ENCODE data around the gene ARHGAP10. TPM values are rescaled to one million over a fixed set of nuclear protein-coding genes. Genes with fewer than 3 reads are reported as not detected.

The ARHGAP10 gene
- total RNA-seq, 4 donors from 2014 or later = 7.0 to 52.8 (median 19.9) TPM

GRCh38 chr4:147944249-147944648, 212.4 kb downstream of the ARHGAP10 start:
- Histone ChIP-seq H3K36me3 (peaks cover 0 to 13% (median 0%) of the 10 kb centered on the region in 3 donors), H3K27ac (no peak overlapping the region), H3K4me1 (no peaks in the 10 kb centered on the region), H3K4me3 (no peak overlapping the region), H3K27me3 (no peaks in the 10 kb centered on the region), H3K9me3 (no peaks in the 10 kb centered on the region)
- DNase-seq = no peak
- TF ChIP-seq CTCF (IDR thresholded peaks at IDR 0.05) (no peak), POLR2A (IDR thresholded peaks at IDR 0.05) (no peak)

- Histone ChIP-seq H3K4me3 (no peak overlapping the region), H3K4me1 (no peaks in the 10 kb centered on the region), H3K9me3 (no peaks in the 10 kb centered on the region), H3K27ac (no peak overlapping the region), H3K36me3 (peaks cover 0 to 12% (median 0%) of the 10 kb centered on the region in 3 donors), H3K27me3 (no peaks in the 10 kb centered on the region)
- DNase-seq = no peak
- TF ChIP-seq POLR2A (IDR thresholded peaks at IDR 0.05) (no peak), CTCF (IDR thresholded peaks at IDR 0.05) (no peak)
Observed at GRCh38 chr4:147944670-147945260, 212.9 kb downstream of the ARHGAP10 start.

- H3K36me3 ChIP-seq = peaks cover 0 to 4% (median 0%) of the 10 kb centered on the region in 3 donors
- H3K27ac ChIP-seq = no peak overlapping the region
- no peak overlapping the region for H3K4me3 ChIP-seq
- no peaks in the 10 kb centered on the region for H3K27me3 ChIP-seq
- no peak for TF ChIP-seq POLR2A (IDR thresholded peaks at IDR 0.05)
- no peak for TF ChIP-seq CTCF (IDR thresholded peaks at IDR 0.05)
- no peak for DNase-seq
- H3K4me1 ChIP-seq = no peaks in the 10 kb centered on the region
- H3K9me3 ChIP-seq = no peaks in the 10 kb centered on the region
Observed at GRCh38 chr4:147948336-147948735, 216.4 kb downstream of the ARHGAP10 start.

GRCh38 chr4:147950261-147950660, 218.4 kb downstream of the ARHGAP10 start:
- H3K4me1 ChIP-seq = no peaks in the 10 kb centered on the region
- H3K9me3 ChIP-seq = no peaks in the 10 kb centered on the region
- H3K36me3 ChIP-seq = peaks cover 0 to 4% (median 0%) of the 10 kb centered on the region in 3 donors
- DNase-seq = no peak
- H3K27me3 ChIP-seq = no peaks in the 10 kb centered on the region
- TF ChIP-seq CTCF (IDR thresholded peaks at IDR 0.05) (no peak), POLR2A (IDR thresholded peaks at IDR 0.05) (no peak)
- H3K4me3 ChIP-seq = no peak overlapping the region
- H3K27ac ChIP-seq = no peak overlapping the region

GRCh38 chr4:147950841-147951240, 219.0 kb downstream of the ARHGAP10 start:
- H3K4me3 ChIP-seq = no peak overlapping the region

More at GRCh38 chr4:147950841-147951240, 219.0 kb downstream of the ARHGAP10 start:
- Histone ChIP-seq H3K27ac (no peak overlapping the region), H3K36me3 (peaks cover 0 to 4% (median 0%) of the 10 kb centered on the region in 3 donors), H3K9me3 (no peaks in the 10 kb centered on the region), H3K27me3 (no peaks in the 10 kb centered on the region), H3K4me1 (peaks cover 0 to 4% (median 0%) of the 10 kb centered on the region in 4 donors)
- TF ChIP-seq POLR2A (IDR thresholded peaks at IDR 0.05) (no peak), CTCF (IDR thresholded peaks at IDR 0.05) (no peak)
- no peak for DNase-seq

Data from Peyer's patch (tissue), 4 donors.